Measurements from ENCODE around the gene CHCHD3.

CHCHD3 gene

GRCh38 chr7:132810561-132810960 lies 271.3 kb downstream of the CHCHD3 start:
- DNase-seq (ENCODE audit: low spot score), result no peak

- DNase-seq (ENCODE audit: low spot score), result no peak
These were observed 275.1 kb downstream of the CHCHD3 start for GRCh38 chr7:132806834-132807233.

- DNase-seq (ENCODE audit: low spot score), result no peak
These were observed 276.1 kb downstream of the CHCHD3 start for GRCh38 chr7:132805766-132806165.

GRCh38 chr7:132804849-132805485 lies 276.9 kb downstream of the CHCHD3 start:
- DNase-seq (ENCODE audit: low spot score), result no peak

GRCh38 chr7:132800522-132800921 lies 281.4 kb downstream of the CHCHD3 start:
- DNase-seq (ENCODE audit: low spot score), result no peak

- no peak for DNase-seq (ENCODE audit: low spot score)
These were observed 282.8 kb downstream of the CHCHD3 start for GRCh38 chr7:132799081-132799413.

- DNase-seq (ENCODE audit: low spot score), result no peak
These were observed 284.7 kb downstream of the CHCHD3 start for GRCh38 chr7:132797152-132797551.

GRCh38 chr7:132793474-132793873 lies 288.4 kb downstream of the CHCHD3 start:
- no peak for DNase-seq (ENCODE audit: low spot score)

- no peak for DNase-seq (ENCODE audit: low spot score)
These were observed 290.9 kb downstream of the CHCHD3 start for GRCh38 chr7:132791036-132791435.

- no peak for DNase-seq (ENCODE audit: low spot score)
These were observed 291.8 kb downstream of the CHCHD3 start for GRCh38 chr7:132790104-132790503.

GRCh38 chr7:132789281-132789680 lies 292.6 kb downstream of the CHCHD3 start:
- no peak for DNase-seq (ENCODE audit: low spot score)

- DNase-seq (ENCODE audit: low spot score), result no peak
These were observed 296.0 kb downstream of the CHCHD3 start for GRCh38 chr7:132785870-132786269.

- DNase-seq (ENCODE audit: low spot score), result no peak
These were observed 297.5 kb downstream of the CHCHD3 start for GRCh38 chr7:132784406-132784805.

GRCh38 chr7:132783824-132784223 lies 298.1 kb downstream of the CHCHD3 start:
- no peak for DNase-seq (ENCODE audit: low spot score)

GRCh38 chr7:132782777-132783640 lies 298.9 kb downstream of the CHCHD3 start:
- no peak for DNase-seq (ENCODE audit: low spot score)

GRCh38 chr7:132780822-132781221 lies 301.1 kb downstream of the CHCHD3 start:
- no peak for DNase-seq (ENCODE audit: low spot score)

- no peak for DNase-seq (ENCODE audit: low spot score)
These were observed 302.7 kb downstream of the CHCHD3 start for GRCh38 chr7:132779164-132779563.

- no peak for DNase-seq (ENCODE audit: low spot score)
These were observed 303.1 kb downstream of the CHCHD3 start for GRCh38 chr7:132778761-132779160.

- no peak for DNase-seq (ENCODE audit: low spot score)
These were observed 303.9 kb downstream of the CHCHD3 start for GRCh38 chr7:132777956-132778355.

GRCh38 chr7:132777414-132777813 lies 304.5 kb downstream of the CHCHD3 start:
- DNase-seq (ENCODE audit: low spot score), result no peak

GRCh38 chr7:132776048-132776620 lies 305.8 kb downstream of the CHCHD3 start:
- no peak for DNase-seq (ENCODE audit: low spot score)

GRCh38 chr7:132773527-132773956 lies 308.3 kb downstream of the CHCHD3 start:
- DNase-seq (ENCODE audit: low spot score), result no peak

- DNase-seq (ENCODE audit: low spot score), result peak; percentile 28
These were observed 310.6 kb downstream of the CHCHD3 start for GRCh38 chr7:132771301-132771730.
